ENCODE results near the gene BRAT1. TPM values are rescaled to one million over a fixed set of nuclear protein-coding genes. Genes with fewer than 3 reads are reported as not detected.

The BRAT1 gene
- total RNA-seq, 1 experiment from 2014 or later, result 50.0 TPM

- H3K9me3 Mint-ChIP-seq, result no peaks in the 10 kb centered on the region
- DNase-seq (ENCODE audit: low spot score) (no peak), ATAC-seq (no peak)
- no peak overlapping the region for H3K27ac Mint-ChIP-seq
- peaks cover 24% of the 10 kb centered on the region for H3K27me3 Mint-ChIP-seq (ENCODE audit: low read depth)
- CTCF ChIA-PET, result interaction anchor here (0.6 to 7.1 kb wide), 7 partner anchors 22 to 188 kb away, joined by 3 to 65 read pairs (median 4); partner anchors contain the start of gene BRAT1
- H3K4me1 Mint-ChIP-seq, result peaks cover 47% of the 10 kb centered on the region
- H3K36me3 Mint-ChIP-seq, result peaks cover 5% of the 10 kb centered on the region; the same call in 1 of the 2 replicates
- POLR2A ChIA-PET, result interaction anchor here (0.6 to 0.7 kb wide), 2 partner anchors 51 to 264 kb away, joined by 3 to 5 read pairs; no protein-coding TSS in a partner anchor
- TF ChIP-seq CBFB (CRISPR knock-in tag; IDR thresholded peaks at IDR 0.05; ENCODE audit: low read depth) (no peak), CTCF (IDR thresholded peaks at IDR 0.05) (no peak), PREB (CRISPR knock-in tag; IDR thresholded peaks at IDR 0.05; ENCODE audit: borderline replicate concordance) (no peak), FOXJ3 (CRISPR knock-in tag; IDR thresholded peaks at IDR 0.05; ENCODE audit: borderline replicate concordance) (no peak), FOXK1 (CRISPR knock-in tag; IDR thresholded peaks at IDR 0.05) (no peak), RELA (CRISPR knock-in tag; IDR thresholded peaks at IDR 0.05; ENCODE audit: borderline replicate concordance) (no peak), CDX4 (CRISPR knock-in tag; IDR thresholded peaks at IDR 0.05; ENCODE audit: borderline replicate concordance) (no peak), KAT7 (CRISPR knock-in tag; IDR thresholded peaks at IDR 0.05; ENCODE audit: borderline replicate concordance) (no peak), ZNF138 (CRISPR knock-in tag; conservative IDR thresholded peaks at IDR 0.05) (no peak), NR2C2 (CRISPR knock-in tag; IDR thresholded peaks at IDR 0.05) (no peak), ZSCAN18 (CRISPR knock-in tag; IDR thresholded peaks at IDR 0.05) (no peak), ELF4 (CRISPR knock-in tag; IDR thresholded peaks at IDR 0.05; ENCODE audit: low read depth) (no peak), GABPB1 (CRISPR knock-in tag; IDR thresholded peaks at IDR 0.05) (no peak), MLX (CRISPR knock-in tag; IDR thresholded peaks at IDR 0.05) (no peak), ZNF281 (CRISPR knock-in tag; IDR thresholded peaks at IDR 0.05) (no peak), ESRRA (CRISPR knock-in tag; IDR thresholded peaks at IDR 0.05; ENCODE audit: borderline replicate concordance) (no peak), MYBL2 (CRISPR knock-in tag; IDR thresholded peaks at IDR 0.05) (no peak), TEAD4 (CRISPR knock-in tag; IDR thresholded peaks at IDR 0.05) (no peak), ZNF219 (CRISPR knock-in tag; IDR thresholded peaks at IDR 0.05; ENCODE audit: borderline replicate concordance) (no peak)
- TF ChIP-seq, protein P1, sequence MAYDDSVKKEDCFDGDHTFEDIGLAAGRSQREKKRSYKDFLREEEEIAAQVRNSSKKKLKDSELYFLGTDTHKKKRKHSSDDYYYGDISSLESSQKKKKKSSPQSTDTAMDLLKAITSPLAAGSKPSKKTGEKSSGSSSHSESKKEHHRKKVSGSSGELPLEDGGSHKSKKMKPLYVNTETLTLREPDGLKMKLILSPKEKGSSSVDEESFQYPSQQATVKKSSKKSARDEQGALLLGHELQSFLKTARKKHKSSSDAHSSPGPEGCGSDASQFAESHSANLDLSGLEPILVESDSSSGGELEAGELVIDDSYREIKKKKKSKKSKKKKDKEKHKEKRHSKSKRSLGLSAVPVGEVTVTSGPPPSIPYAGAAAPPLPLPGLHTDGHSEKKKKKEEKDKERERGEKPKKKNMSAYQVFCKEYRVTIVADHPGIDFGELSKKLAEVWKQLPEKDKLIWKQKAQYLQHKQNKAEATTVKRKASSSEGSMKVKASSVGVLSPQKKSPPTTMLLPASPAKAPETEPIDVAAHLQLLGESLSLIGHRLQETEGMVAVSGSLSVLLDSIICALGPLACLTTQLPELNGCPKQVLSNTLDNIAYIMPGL (CRISPR knock-in tag; IDR thresholded peaks at IDR 0.05), result no peak
- H3K4me3 Mint-ChIP-seq, result peak overlapping the region; percentile 53
Observed at GRCh38 chr7:2521952-2522591, 33.3 kb downstream of the BRAT1 start.

Measured in WTC11 (cell line).